Stomach smooth muscle (tissue), 2 donors: ENCODE results near the gene CSNK1D.
"Not testable (repeated sequence)": the region's sequence is repeated elsewhere in the genome, so short reads cannot be mapped to it uniquely, and the experiment has no call there.

Experiments used
- H3K27ac ChIP-seq: one replicate; pipeline ENCODE4 v1.7.0; 2013; ENCODE audit warnings: mild to moderate bottlenecking, low read length, inconsistent platforms
- H3K27me3 ChIP-seq, 2 donors: one replicate each; pipeline ENCODE4 v1.7.0; 2013; ENCODE audit warnings: low read length in 2 of 2; ENCODE audit not compliant: insufficient read depth in 2 of 2, control insufficient read depth in 1 of 2
- H3K36me3 ChIP-seq, 2 donors: one replicate each; pipeline ENCODE4 v1.7.0; 2013; ENCODE audit warnings: low read length in 2 of 2; ENCODE audit not compliant: control insufficient read depth in 2 of 2, insufficient read depth in 2 of 2
- H3K4me1 ChIP-seq: one replicate; pipeline ENCODE4 v1.7.0; 2013; ENCODE audit warnings: low read length; ENCODE audit not compliant: control insufficient read depth, insufficient read depth
- H3K4me3 ChIP-seq, 2 donors: one replicate each; pipeline ENCODE4 v1.7.0; 2013; ENCODE audit warnings: low read length in 2 of 2
- H3K9ac ChIP-seq, 2 donors: one replicate each; pipeline ENCODE4 v1.7.0; 2013; ENCODE audit warnings: low read length in 2 of 2, mild to moderate bottlenecking in 1 of 2
- H3K9me3 ChIP-seq, 2 donors: one replicate each; pipeline ENCODE4 v1.7.0; 2013; ENCODE audit warnings: low read length in 2 of 2; ENCODE audit not compliant: control insufficient read depth in 2 of 2
- donor health status: healthy.
- donor health status: Pancreatic carcinoma.

Gene CSNK1D

GRCh38 chr17:82201498-82201910, 72.0 kb downstream of the CSNK1D start:
- Histone ChIP-seq H3K9me3 (no peaks in the 10 kb centered on the region), H3K27me3 (no peaks in the 10 kb centered on the region), H3K9ac (no peak overlapping the region), H3K4me1 (peaks cover 14% of the 10 kb centered on the region), H3K36me3 (peaks cover 11 to 16% of the 10 kb centered on the region in 2 donors), H3K4me3 (no peak overlapping the region), H3K27ac (no peak overlapping the region)

- no peaks in the 10 kb centered on the region for H3K27me3 ChIP-seq
- H3K9ac ChIP-seq, result no peak overlapping the region
- H3K4me3 ChIP-seq, result no peak overlapping the region
- peaks cover 11 to 20% of the 10 kb centered on the region in 2 donors for H3K36me3 ChIP-seq
- H3K27ac ChIP-seq, result no peak overlapping the region
- peaks cover 13% of the 10 kb centered on the region for H3K4me1 ChIP-seq
- no peaks in the 10 kb centered on the region for H3K9me3 ChIP-seq
These were observed 72.6 kb downstream of the CSNK1D start for GRCh38 chr17:82200743-82201497.

- Histone ChIP-seq H3K4me1 (peaks cover 8% of the 10 kb centered on the region), H3K4me3 (no peak overlapping the region), H3K9ac (no peak overlapping the region), H3K27me3 (no peaks in the 10 kb centered on the region), H3K9me3 (no peaks in the 10 kb centered on the region), H3K36me3 (peaks cover 11 to 20% of the 10 kb centered on the region in 2 donors), H3K27ac (no peak overlapping the region)
These were observed 73.4 kb downstream of the CSNK1D start for GRCh38 chr17:82200135-82200534.

- Histone ChIP-seq H3K9me3 (no peaks in the 10 kb centered on the region), H3K27me3 (no peaks in the 10 kb centered on the region), H3K36me3 (peaks cover 14 to 25% of the 10 kb centered on the region in 2 donors), H3K27ac (no peak overlapping the region), H3K9ac (no peak overlapping the region), H3K4me3 (no peak overlapping the region), H3K4me1 (peaks cover 8% of the 10 kb centered on the region)
These were observed 74.0 kb downstream of the CSNK1D start for GRCh38 chr17:82199496-82199895.

- no peak overlapping the region for H3K4me3 ChIP-seq
- H3K27ac ChIP-seq, result no peak overlapping the region
- H3K36me3 ChIP-seq, result peaks cover 23 to 34% of the 10 kb centered on the region in 2 donors
- no peak overlapping the region for H3K9ac ChIP-seq
- no peaks in the 10 kb centered on the region for H3K9me3 ChIP-seq
- no peaks in the 10 kb centered on the region for H3K27me3 ChIP-seq
- H3K4me1 ChIP-seq, result peaks cover 8% of the 10 kb centered on the region
These were observed 75.4 kb downstream of the CSNK1D start for GRCh38 chr17:82198092-82198491.

GRCh38 chr17:82195675-82196672, 77.5 kb downstream of the CSNK1D start:
- Histone ChIP-seq H3K27me3 (no peaks in the 10 kb centered on the region), H3K36me3 (peaks cover 34 to 45% of the 10 kb centered on the region in 2 donors), H3K4me3 (no peak overlapping the region), H3K9me3 (no peaks in the 10 kb centered on the region), H3K4me1 (peaks cover 8% of the 10 kb centered on the region), H3K27ac (peak overlapping the region; percentile 37), H3K9ac (no peak overlapping the region)

- H3K4me3 ChIP-seq, result no peak overlapping the region
- no peaks in the 10 kb centered on the region for H3K27me3 ChIP-seq
- H3K4me1 ChIP-seq, result peaks cover 8% of the 10 kb centered on the region
- H3K9me3 ChIP-seq, result no peaks in the 10 kb centered on the region
- H3K9ac ChIP-seq, result no peak overlapping the region
- H3K27ac ChIP-seq, result no peak overlapping the region
- peaks cover 29 to 42% of the 10 kb centered on the region in 2 donors for H3K36me3 ChIP-seq
These were observed 78.7 kb downstream of the CSNK1D start for GRCh38 chr17:82194765-82195164.

GRCh38 chr17:82193520-82194220, 79.8 kb downstream of the CSNK1D start:
- no peak overlapping the region for H3K27ac ChIP-seq
- no peaks in the 10 kb centered on the region for H3K9me3 ChIP-seq
- no peak overlapping the region for H3K9ac ChIP-seq
- no peaks in the 10 kb centered on the region for H3K27me3 ChIP-seq
- H3K4me1 ChIP-seq, result peaks cover 8% of the 10 kb centered on the region
- H3K4me3 ChIP-seq, result no peak overlapping the region
- peaks cover 26 to 40% of the 10 kb centered on the region in 2 donors for H3K36me3 ChIP-seq

- H3K4me3 ChIP-seq, H3K9ac ChIP-seq, H3K9me3 ChIP-seq, H3K4me1 ChIP-seq, H3K27me3 ChIP-seq, H3K27ac ChIP-seq: not testable (repeated sequence)
- peaks cover 24 to 39% of the 10 kb centered on the region in 2 donors for H3K36me3 ChIP-seq
These were observed 80.5 kb downstream of the CSNK1D start for GRCh38 chr17:82193050-82193449.
